ENCODE results near the gene ME3.

DNA sequence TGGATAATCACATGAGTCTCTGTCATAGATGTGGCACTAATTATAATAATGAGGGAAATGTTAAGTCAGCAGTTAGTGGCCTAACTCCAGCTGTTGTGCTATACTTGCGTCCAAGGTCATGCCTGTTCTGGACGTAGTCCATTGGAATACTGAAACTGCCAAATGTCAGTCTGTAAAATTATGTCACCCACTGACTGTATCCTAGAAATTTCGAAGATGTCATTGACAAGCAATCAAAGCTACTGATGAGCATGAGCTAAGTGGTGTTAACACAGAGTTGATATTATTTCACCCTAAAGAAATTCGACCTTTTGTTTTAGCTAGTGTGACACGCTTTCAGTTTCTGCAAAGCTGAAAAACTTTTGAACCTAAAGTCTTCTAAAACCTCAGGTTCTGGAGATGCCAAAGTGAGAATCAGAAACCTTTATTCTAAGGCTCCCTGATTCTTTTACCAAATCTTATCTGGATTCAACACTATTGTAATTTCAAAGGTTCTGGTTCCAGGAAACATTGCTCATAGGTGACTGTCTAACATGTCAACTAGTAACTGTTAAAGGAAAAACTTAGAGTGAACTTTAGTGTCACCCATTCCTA is 14.9 kb upstream of the ME3 start:
- TF ChIP-seq, protein P1, sequence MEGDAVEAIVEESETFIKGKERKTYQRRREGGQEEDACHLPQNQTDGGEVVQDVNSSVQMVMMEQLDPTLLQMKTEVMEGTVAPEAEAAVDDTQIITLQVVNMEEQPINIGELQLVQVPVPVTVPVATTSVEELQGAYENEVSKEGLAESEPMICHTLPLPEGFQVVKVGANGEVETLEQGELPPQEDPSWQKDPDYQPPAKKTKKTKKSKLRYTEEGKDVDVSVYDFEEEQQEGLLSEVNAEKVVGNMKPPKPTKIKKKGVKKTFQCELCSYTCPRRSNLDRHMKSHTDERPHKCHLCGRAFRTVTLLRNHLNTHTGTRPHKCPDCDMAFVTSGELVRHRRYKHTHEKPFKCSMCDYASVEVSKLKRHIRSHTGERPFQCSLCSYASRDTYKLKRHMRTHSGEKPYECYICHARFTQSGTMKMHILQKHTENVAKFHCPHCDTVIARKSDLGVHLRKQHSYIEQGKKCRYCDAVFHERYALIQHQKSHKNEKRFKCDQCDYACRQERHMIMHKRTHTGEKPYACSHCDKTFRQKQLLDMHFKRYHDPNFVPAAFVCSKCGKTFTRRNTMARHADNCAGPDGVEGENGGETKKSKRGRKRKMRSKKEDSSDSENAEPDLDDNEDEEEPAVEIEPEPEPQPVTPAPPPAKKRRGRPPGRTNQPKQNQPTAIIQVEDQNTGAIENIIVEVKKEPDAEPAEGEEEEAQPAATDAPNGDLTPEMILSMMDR (IDR thresholded peaks at IDR 0.05; ENCODE audit: low read length), result no peak
- no peak for TF ChIP-seq EZH2 (optimal IDR thresholded peaks at IDR 0.05; ENCODE audit: low read depth, low read length)

Measured in MM.1S (cell line).